ENCODE results near the gene IFNAR1.
"Not testable (repeated sequence)": the region's sequence is repeated elsewhere in the genome, so short reads cannot be mapped to it uniquely, and the experiment has no call there.

The IFNAR1 gene

DNA sequence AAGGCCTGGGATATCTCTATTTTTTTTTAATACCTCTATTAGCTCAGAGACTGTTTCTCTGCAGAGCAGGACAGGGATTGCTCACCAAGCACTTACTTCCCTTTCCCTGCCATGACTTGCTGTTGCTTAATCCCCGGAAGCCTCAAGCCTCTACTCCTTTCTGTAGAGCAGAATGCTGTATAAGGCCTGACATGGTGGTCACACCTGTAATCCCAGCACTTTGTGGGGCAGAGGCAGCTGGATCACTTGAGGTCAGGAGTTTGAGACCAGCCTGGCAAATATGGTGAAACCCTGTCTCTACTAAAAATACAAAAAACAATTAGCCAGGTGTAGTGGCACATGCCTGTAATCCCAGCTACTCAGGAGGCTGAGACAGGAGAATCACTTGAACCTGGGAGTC is 55.2 kb downstream of the IFNAR1 start:
- peak; percentile 85 for DNase-seq

GRCh38 chr21:33380483-33380998 is 55.8 kb downstream of the IFNAR1 start:
- DNase-seq = peak; percentile 94

GRCh38 chr21:33381381-33381780 is 56.6 kb downstream of the IFNAR1 start:
- DNase-seq = not testable (repeated sequence)

DNA sequence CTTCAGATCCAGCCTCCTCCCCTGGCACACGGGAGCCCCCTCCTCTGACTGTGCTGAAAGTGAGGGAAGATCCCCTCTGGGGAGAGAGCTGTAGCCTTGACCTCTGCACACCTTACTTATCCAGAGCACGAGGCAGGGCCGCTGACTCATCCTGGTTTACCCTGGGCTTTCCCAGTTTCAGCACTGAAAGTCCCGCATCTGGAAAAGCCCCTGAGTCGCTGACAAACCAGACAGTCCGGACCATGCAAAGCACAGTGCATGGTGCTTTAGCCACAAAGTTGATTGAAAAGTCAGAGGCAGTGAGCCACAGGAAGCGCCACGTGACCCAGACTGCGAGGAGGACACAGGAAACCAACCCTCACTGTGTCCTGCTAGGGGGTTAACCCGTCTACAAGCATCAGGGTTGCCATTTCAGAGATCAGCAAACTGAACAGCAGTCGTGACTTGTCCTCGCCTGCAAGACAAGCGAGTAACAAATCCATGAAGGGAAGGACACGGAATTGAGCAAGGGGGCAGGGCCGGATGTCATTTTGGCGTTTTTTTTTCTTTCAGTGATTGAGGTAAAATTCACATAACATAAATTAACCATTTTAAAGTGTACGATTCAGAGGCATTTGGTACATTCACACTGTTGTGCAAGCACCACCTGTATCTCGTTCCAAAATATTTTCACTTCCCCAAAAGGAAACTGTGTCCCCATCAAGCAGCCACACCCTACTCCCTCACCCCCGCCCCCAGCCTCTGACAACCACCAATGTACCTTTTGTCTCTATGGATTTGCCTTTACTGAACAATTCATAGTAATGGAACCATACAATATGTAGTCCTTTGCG is 58.5 kb downstream of the IFNAR1 start:
- DNase-seq = peak; percentile 78

- no peak for DNase-seq
Observed at GRCh38 chr21:33384841-33385331, 60.1 kb downstream of the IFNAR1 start.

GRCh38 chr21:33386222-33386784 is 61.5 kb downstream of the IFNAR1 start:
- no peak for DNase-seq

- DNase-seq = no peak
Observed at GRCh38 chr21:33387294-33387693, 62.5 kb downstream of the IFNAR1 start.

DNA sequence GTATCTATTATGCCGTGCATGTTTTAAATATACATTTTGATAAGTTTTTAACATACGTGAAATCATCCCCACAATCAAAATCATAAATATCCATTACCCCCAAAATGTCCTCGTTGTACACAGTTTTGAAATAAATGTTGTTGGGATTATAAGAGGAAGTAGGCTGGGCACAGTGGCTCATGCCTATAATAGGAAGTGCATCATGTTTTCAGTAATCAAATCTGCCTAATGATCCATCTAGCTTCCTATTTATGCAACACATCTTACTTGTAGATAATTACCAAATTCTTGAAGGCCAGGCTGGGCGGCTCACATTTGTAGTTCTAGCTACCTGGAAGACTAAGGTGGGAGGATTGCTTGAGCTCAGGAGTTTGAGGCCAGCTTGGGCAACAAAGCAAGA is 63.4 kb downstream of the IFNAR1 start:
- no peak for DNase-seq

DNA sequence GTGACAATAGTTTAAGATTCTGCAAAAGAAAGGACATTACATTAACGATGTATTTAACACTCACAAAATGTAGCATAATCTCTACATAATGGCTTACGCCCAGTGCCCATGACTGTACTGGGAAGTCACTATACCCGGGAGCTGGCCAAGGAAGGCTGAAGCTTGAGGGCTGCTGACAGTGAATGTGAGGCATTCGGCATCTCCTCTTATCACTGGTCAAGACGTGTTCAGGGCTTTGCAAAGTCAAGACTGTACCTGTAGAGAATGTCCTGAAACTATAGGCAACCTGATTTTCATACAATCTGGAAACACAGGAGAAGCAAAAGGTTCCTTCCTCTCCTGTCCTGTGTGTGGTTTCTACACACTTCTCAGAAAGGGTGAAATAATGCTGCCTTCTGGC is 65.7 kb downstream of the IFNAR1 start:
- DNase-seq = no peak

DNA sequence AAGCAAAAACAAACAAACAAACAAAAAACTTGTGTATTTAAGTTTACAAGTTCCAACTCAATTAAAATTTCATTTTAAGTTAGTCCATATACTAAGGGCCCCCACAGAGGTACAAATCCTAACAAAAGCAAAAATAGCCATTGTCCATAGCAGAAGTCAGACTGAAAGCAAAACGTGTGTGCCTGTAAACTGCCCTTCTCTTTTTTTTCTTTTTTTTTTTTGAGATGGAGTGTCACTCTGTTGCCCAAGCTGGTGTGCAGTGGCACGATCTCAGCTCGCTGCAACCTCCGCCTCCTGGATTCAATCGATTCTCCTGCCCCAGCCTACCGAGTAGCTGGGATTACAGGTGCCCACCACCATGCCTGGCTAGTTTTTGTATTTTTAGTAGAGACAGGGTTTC is 66.9 kb downstream of the IFNAR1 start:
- DNase-seq = no peak

GRCh38 chr21:33392284-33392985 is 67.7 kb downstream of the IFNAR1 start:
- no peak for DNase-seq

DNA sequence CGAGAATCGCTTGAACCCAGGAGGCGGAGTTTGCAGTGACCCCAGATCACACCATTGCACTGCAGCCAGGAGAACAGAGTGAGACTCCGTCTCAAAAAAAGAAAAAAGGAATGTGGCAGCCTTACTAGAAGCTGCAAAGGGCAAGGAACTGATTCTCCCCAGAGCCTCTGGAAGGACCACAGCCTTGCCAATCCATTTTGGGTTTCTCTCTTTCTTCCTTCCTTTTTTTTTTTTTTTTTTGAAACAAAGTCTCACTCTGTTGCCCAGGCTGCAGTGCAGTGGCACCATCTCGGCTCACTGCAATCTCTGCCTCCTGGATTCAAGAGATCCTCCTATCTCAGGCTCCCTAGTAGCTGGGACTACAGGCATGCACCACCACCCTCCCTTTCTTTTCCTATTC is 68.6 kb downstream of the IFNAR1 start:
- DNase-seq = no peak

GRCh38 chr21:33394260-33394659 is 69.5 kb downstream of the IFNAR1 start:
- DNase-seq = no peak

GRCh38 chr21:33395891-33396331 is 71.1 kb downstream of the IFNAR1 start:
- DNase-seq = no peak

DNA sequence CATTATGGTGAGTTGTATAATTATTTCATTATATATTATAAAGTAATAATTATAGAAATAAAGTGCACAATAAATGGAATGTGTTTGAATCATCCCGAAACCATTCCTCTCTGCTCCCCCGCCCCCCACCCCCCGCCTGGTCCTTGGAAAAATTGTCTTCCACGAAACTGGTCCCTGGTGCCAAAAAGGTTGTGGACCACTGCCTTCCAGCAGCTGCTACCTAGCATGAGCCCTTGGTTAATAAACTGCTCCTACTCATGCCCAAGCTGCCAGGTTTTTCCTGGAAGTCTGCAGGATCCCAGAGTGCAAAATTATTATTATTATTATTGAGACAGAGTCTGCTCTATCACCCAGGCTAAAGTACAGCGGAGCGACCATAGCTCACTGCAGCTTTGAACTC is 71.7 kb downstream of the IFNAR1 start:
- no peak for DNase-seq

- peak; percentile 25 for DNase-seq
Observed at GRCh38 chr21:33396951-33397350, 72.2 kb downstream of the IFNAR1 start.

DNA sequence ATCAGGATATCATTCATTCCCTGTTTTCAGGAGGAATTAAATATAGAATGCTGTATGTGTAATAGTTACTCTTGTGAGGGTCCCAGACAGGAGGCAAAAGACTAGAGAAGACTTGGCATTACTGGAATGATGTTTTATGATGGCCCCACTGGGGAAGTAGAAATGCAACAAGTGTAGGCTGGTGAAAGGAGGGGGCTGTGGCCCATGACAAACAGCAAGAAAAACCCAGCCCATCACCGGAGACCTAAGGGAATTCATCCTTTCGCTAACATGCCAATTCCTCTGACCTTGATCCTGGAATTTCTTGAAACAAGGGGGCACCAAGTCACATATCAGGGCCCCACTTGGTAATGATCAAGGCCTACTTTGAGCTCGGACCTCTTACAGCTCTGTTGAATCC is 72.9 kb downstream of the IFNAR1 start:
- no peak for DNase-seq

DNA sequence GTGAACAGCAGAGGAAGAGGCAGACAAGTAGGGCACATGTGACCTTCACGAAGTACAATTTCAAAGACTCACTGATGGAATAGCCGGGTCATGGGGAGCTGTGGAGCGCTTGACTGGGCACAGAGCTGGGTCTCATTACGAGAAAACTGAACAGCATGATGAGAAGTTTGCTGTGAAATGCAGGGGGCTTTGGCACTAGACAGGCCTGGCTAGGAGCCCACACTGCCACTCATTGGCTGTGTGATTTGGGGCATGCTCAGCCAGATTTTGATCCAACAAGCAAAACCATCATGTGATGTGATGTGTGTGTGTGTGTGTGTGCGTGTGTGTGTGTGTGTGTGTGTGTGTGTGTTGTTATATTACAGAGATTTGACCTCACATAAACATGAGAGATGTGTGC is 73.6 kb downstream of the IFNAR1 start:
- no peak for DNase-seq

- DNase-seq = no peak
Observed at GRCh38 chr21:33401630-33401992, 76.8 kb downstream of the IFNAR1 start.

DNA sequence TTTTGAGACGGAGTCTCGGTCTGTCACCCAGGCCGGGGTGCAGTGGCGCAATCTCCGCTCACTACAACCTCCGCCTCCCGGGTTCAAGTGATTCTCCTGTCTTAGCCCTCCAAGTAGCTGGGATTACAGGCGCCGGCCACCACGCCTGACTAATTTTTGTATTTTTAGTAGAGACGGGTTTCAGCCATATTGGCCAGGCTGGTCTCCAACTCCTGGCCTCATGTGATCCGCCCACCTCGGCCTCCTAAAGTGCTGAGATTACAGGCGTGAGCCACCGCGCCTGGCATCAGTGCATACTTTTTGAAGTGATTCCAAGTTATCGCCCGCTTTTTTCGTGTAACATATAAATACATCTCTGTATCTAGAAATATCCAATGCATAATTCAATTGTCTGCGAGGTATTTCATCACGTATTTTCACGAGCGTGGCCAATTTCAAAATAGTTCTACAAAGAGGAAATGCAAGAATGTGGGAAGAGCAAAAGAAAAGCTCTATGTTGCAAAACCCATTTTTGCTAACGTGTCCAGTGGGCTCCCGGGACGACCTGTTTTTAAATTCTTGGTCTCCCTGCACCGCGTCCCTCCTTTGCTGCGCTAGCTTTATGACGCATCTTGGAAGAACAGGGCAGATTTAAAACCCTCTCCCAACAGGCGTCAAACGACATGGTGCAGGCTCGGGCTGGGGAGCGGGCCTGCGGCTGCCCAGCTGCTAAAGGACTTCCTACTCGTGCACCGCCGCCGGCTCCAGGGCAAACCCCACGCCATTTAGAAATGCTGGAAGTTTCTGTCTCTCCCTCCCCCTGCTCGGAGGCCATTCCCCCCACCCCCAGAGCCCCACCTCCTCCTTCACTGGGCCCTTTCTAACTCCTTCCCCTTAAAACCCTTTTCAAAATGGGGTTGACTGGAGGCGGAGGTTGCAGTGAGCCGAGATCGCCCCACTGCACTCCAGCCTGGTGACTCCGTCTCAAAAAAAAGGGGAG is 77.5 kb downstream of the IFNAR1 start:
- DNase-seq = peak; percentile 28

DNA sequence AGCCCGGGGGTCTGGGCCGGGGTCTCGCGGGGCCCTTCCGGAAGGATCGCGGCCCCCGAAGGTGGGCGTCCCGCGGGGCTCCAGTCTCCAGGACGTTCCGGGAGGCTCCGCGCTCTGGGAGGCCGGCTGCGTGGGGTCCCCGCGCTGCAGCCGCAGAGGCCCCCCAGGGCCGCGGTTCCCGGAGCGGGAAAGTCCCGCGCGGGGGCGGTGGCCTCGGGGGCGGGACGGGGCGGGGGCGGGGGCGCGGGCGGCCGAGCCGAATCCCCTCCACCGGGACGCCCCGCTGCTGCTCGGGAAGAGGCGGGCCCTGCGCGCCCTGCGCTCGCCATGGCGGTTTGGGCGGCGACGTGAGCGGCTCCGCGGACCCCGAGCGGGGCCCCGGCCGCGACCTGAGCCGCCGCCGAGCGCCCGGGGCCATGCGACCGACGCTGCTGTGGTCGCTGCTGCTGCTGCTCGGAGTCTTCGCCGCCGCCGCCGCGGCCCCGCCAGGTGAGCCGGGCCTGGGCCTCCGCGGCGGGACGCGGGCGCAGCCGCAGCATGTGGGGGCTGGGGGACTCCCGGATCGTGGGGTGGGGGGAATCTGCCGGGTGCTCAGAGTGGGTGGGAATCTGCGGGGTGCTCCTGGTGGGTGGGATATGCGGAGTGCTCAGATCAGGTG is 78.5 kb downstream of the IFNAR1 start, which contains the start of gene IFNGR2:
TSS of gene IFNGR2 (plus strand) at position 286 of the 658 bp plus-strand sequence. CDS start at position 417, 131 bp downstream.
- no peak for DNase-seq

Measured in HCEC 1CT (cell line).